ENCODE measurements around the gene ZNF398. TPM values are rescaled to one million over a fixed set of nuclear protein-coding genes. Genes with fewer than 3 reads are reported as not detected.

ZNF398 gene
- total RNA-seq, 6 experiments from 2014 or later = 11.0 to 12.1 (median 11.6) TPM

DNA sequence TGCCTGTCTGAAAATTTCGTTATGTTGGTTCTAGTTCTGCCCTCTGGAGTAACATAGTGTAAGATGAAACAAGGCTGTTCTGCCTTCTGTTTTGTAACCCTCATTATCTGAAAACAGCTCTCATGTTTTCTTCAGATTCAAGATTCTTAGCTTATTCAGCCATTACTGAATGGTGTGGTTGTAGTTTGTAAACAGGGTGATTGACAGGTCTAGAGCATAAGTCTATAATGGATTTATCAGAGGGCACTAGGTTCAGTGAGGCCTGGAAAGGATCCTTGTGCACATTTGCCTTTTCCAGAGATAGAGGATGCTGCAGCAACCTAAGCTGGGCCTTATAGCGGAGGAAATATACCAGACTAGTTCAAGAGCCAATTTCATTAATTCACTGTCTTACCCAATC lies 6.1 kb downstream of the ZNF398 start:
- Mint-ChIP-seq H3K27ac (no peak overlapping the region), H3K27me3 (ENCODE audit: insufficient read depth) (no peaks in the 10 kb centered on the region), H3K36me3 (ENCODE audit: low read depth) (peaks cover 31% of the 10 kb centered on the region), H3K4me1 (ENCODE audit: low read depth) (peaks cover 18% of the 10 kb centered on the region), H3K9me3 (no peaks in the 10 kb centered on the region), H3K4me3 (no peak overlapping the region)
- TF ChIP-seq, protein P1, sequence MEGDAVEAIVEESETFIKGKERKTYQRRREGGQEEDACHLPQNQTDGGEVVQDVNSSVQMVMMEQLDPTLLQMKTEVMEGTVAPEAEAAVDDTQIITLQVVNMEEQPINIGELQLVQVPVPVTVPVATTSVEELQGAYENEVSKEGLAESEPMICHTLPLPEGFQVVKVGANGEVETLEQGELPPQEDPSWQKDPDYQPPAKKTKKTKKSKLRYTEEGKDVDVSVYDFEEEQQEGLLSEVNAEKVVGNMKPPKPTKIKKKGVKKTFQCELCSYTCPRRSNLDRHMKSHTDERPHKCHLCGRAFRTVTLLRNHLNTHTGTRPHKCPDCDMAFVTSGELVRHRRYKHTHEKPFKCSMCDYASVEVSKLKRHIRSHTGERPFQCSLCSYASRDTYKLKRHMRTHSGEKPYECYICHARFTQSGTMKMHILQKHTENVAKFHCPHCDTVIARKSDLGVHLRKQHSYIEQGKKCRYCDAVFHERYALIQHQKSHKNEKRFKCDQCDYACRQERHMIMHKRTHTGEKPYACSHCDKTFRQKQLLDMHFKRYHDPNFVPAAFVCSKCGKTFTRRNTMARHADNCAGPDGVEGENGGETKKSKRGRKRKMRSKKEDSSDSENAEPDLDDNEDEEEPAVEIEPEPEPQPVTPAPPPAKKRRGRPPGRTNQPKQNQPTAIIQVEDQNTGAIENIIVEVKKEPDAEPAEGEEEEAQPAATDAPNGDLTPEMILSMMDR (IDR thresholded peaks at IDR 0.05) = no peak
- no peak for DNase-seq

DNA sequence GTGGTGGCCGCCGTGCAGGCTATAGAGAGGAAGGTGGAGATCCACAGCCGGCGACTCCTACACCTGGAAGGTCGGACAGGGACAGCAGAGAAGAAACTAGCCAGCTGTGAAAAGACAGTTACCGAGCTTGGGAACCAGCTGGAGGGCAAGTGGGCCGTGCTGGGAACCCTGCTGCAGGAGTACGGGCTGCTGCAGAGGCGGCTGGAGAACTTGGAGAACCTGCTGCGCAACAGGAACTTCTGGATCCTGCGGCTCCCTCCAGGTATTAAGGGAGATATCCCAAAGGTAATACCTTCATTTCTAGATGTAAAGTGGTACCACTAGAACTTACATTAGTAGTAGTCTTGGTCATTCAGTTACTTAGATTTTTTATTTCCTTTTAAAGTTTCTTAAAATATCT lies 6.8 kb downstream of the ZNF398 start:
- no peaks in the 10 kb centered on the region for H3K27me3 Mint-ChIP-seq (ENCODE audit: insufficient read depth)
- no peak overlapping the region for H3K4me3 Mint-ChIP-seq
- TF ChIP-seq, protein P1 (IDR thresholded peaks at IDR 0.05) = no peak
- H3K27ac Mint-ChIP-seq = no peak overlapping the region
- H3K4me1 Mint-ChIP-seq (ENCODE audit: low read depth) = peaks cover 12% of the 10 kb centered on the region
- peaks cover 32% of the 10 kb centered on the region for H3K36me3 Mint-ChIP-seq (ENCODE audit: low read depth)
- DNase-seq = no peak
- no peaks in the 10 kb centered on the region for H3K9me3 Mint-ChIP-seq

DNA sequence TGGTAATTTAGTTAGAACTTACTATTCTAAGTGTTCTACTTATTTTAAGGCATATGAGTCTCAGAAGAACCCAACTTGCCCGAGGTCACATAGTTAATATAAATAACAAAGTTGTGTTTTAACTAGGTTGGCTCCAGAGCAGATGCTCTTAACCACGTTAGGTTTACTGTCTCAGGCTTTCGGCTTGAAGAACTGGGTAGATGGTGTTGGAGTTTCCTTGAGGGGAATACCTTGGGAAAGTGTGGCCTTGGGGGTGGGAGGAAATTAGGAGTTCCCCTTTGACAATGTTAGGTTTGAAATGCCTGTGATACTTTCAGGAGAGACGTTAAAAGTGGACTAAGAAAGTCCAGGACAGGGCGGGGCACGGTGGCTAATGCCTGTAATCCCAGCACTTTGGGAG lies 9.6 kb downstream of the ZNF398 start:
- H3K4me3 Mint-ChIP-seq = no peak overlapping the region
- no peak overlapping the region for H3K27ac Mint-ChIP-seq
- peaks cover 43% of the 10 kb centered on the region for H3K36me3 Mint-ChIP-seq (ENCODE audit: low read depth)
- H3K9me3 Mint-ChIP-seq = no peaks in the 10 kb centered on the region
- TF ChIP-seq, protein P1 (IDR thresholded peaks at IDR 0.05) = no peak
- H3K4me1 Mint-ChIP-seq (ENCODE audit: low read depth) = peaks cover 18% of the 10 kb centered on the region
- H3K27me3 Mint-ChIP-seq (ENCODE audit: insufficient read depth) = no peaks in the 10 kb centered on the region
- no peak for DNase-seq

DNA sequence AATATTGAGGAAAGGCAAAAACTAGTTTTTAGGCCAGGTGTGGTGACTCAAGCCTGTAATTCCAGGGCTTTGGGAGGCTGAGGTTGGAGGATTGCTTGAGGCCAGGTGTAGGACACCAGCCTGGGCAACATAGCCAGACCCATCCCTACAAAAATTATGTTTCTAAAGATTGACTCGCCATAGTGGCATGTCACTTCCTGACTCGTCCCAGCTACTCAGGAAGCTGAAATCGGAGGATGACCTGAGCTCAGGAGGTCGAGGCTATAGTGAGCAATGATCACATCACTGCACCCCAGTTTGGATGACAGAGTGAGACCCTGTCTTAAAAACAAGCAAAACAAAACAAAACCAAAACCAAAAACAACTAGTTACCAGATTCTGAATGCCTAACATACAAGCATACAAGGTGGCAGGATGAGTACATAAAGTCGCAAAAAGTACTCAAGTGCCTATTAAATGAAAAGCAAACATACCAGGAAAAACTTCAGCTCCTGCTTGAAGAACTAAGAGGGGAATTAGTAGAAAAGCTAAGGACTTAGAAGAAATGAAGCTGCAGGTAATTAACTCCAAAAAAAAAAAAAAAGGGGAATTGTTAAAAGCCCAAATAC lies 14.1 kb downstream of the ZNF398 start:
- Mint-ChIP-seq H3K27ac (peak overlapping the region; percentile 62), H3K27me3 (ENCODE audit: insufficient read depth) (no peaks in the 10 kb centered on the region), H3K4me1 (ENCODE audit: low read depth) (peaks cover 18% of the 10 kb centered on the region), H3K36me3 (ENCODE audit: low read depth) (peaks cover 31% of the 10 kb centered on the region), H3K9me3 (no peaks in the 10 kb centered on the region), H3K4me3 (peak overlapping the region; percentile 21)
- TF ChIP-seq, protein P1 (IDR thresholded peaks at IDR 0.05) = no peak
- peak; percentile 52 for DNase-seq

DNA sequence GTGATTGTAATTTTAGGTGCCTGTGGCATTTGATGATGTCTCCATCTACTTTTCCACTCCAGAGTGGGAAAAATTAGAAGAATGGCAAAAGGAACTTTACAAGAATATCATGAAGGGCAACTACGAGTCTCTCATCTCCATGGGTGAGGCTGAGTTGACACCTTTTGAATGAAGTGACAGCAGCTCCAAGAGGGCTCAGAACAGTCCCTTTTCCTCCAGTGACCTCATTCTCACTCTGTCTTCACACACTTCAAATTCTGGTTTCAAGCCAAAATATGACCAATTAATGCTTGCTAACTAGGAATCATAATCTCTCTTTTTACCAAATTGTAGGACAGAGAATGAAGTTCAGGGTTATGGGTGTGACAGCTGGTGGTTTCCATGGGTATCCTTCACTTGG lies 18.9 kb downstream of the ZNF398 start:
- Mint-ChIP-seq H3K27me3 (ENCODE audit: insufficient read depth) (no peaks in the 10 kb centered on the region), H3K4me1 (ENCODE audit: low read depth) (peaks cover 7% of the 10 kb centered on the region), H3K9me3 (no peaks in the 10 kb centered on the region), H3K36me3 (ENCODE audit: low read depth) (peaks cover 22% of the 10 kb centered on the region), H3K27ac (no peak overlapping the region), H3K4me3 (no peak overlapping the region)
- DNase-seq = no peak
- TF ChIP-seq, protein P1 (IDR thresholded peaks at IDR 0.05) = no peak

Measured in HFFc6 (cell line).